GM21825 (cell line): ENCODE measurements around the gene TP53BP2.

Experiments
- ATAC-seq: cut with Tn5 transposase; IDR thresholded peaks from one replicate; pipeline ENCODE4 v1.9.1; 2021; ENCODE audit warnings: mild to moderate bottlenecking, moderate library complexity; ENCODE audit not compliant: unreplicated experiment

Gene TP53BP2

GRCh38 chr1:223771469-223771813 is 74.3 kb downstream of the TP53BP2 start:
- ATAC-seq: no peak

GRCh38 chr1:223770621-223771315 is 75.0 kb downstream of the TP53BP2 start:
- ATAC-seq: no peak

GRCh38 chr1:223765719-223766340 is 79.9 kb downstream of the TP53BP2 start:
- ATAC-seq: no peak

GRCh38 chr1:223765036-223765718 is 80.6 kb downstream of the TP53BP2 start:
- ATAC-seq: no peak

GRCh38 chr1:223763881-223764280 is 81.9 kb downstream of the TP53BP2 start:
- no peak for ATAC-seq

GRCh38 chr1:223763251-223763650 is 82.5 kb downstream of the TP53BP2 start:
- no peak for ATAC-seq

GRCh38 chr1:223761411-223761810 is 84.3 kb downstream of the TP53BP2 start:
- no peak for ATAC-seq

- ATAC-seq: no peak
Observed at GRCh38 chr1:223760833-223761232, 84.9 kb downstream of the TP53BP2 start.

- ATAC-seq: no peak
Observed at GRCh38 chr1:223759273-223759672, 86.5 kb downstream of the TP53BP2 start.

- ATAC-seq: no peak
Observed at GRCh38 chr1:223758734-223759133, 87.0 kb downstream of the TP53BP2 start.

GRCh38 chr1:223756806-223757700 is 88.7 kb downstream of the TP53BP2 start:
- no peak for ATAC-seq

GRCh38 chr1:223755992-223756775 is 89.6 kb downstream of the TP53BP2 start:
- ATAC-seq: no peak

- no peak for ATAC-seq
Observed at GRCh38 chr1:223755432-223755792, 90.3 kb downstream of the TP53BP2 start.

GRCh38 chr1:223754681-223755431 is 90.9 kb downstream of the TP53BP2 start:
- ATAC-seq: no peak

GRCh38 chr1:223752721-223753515 is 92.8 kb downstream of the TP53BP2 start:
- ATAC-seq: no peak

- no peak for ATAC-seq
Observed at GRCh38 chr1:223751696-223752095, 94.1 kb downstream of the TP53BP2 start.

GRCh38 chr1:223750730-223751570 is 94.8 kb downstream of the TP53BP2 start:
- ATAC-seq: no peak
